Rectal smooth muscle tissue (tissue), 1 donor: ENCODE measurements around the gene CLUH.

ENCODE experiments used
- H3K27ac ChIP-seq: one replicate; pipeline ENCODE4 v1.7.0; 2013; ENCODE audit warnings: low read depth, low read length, inconsistent platforms
- H3K27me3 ChIP-seq: one replicate; pipeline ENCODE4 v1.7.0; 2013; ENCODE audit warnings: low read length; ENCODE audit not compliant: control insufficient read depth, insufficient read depth
- H3K36me3 ChIP-seq: one replicate; pipeline ENCODE4 v1.7.0; 2013; ENCODE audit warnings: low read length; ENCODE audit not compliant: control insufficient read depth, insufficient read depth
- H3K4me1 ChIP-seq: one replicate; pipeline ENCODE4 v1.7.0; 2013; ENCODE audit warnings: low read length; ENCODE audit not compliant: control insufficient read depth, insufficient read depth
- H3K4me3 ChIP-seq: one replicate; pipeline ENCODE4 v1.7.0; 2013; ENCODE audit warnings: low read length
- H3K9ac ChIP-seq: one replicate; pipeline ENCODE4 v1.7.0; 2013; ENCODE audit warnings: low read length

The CLUH gene

GRCh38 chr17:2735896-2736295, 24.3 kb upstream of the CLUH start:
- Histone ChIP-seq H3K27ac (no peak overlapping the region), H3K4me1 (no peaks in the 10 kb centered on the region), H3K9ac (no peak overlapping the region), H3K36me3 (no peaks in the 10 kb centered on the region), H3K27me3 (no peaks in the 10 kb centered on the region), H3K4me3 (no peak overlapping the region)

- Histone ChIP-seq H3K4me3 (no peak overlapping the region), H3K27ac (no peak overlapping the region), H3K9ac (no peak overlapping the region), H3K36me3 (no peaks in the 10 kb centered on the region), H3K27me3 (no peaks in the 10 kb centered on the region), H3K4me1 (no peaks in the 10 kb centered on the region)
Measured at GRCh38 chr17:2734939-2735338, 23.4 kb upstream of the CLUH start.

DNA sequence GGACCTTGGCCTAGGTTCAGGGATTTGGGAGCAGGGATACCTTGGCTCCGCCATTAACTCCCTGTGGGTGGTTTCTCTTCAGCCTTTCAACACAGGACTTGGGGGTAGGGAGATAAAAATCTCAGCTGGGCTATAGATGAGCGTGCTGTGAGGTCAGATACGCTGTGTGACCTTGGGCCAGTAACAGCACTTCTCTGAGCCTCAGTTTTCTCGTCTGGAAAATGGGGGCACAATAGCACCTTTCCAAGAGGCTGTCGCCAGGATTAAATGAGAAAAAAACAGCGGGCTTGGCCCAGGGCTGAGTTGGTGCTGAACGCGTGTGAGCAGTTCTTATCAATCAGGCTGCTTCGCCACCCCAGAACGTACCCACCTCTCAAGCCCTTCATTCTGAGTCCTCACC, 20.2 kb upstream of the CLUH start:
- H3K36me3 ChIP-seq: no peaks in the 10 kb centered on the region
- H3K27me3 ChIP-seq: peaks cover 3% of the 10 kb centered on the region
- no peak overlapping the region for H3K27ac ChIP-seq

GRCh38 chr17:2730764-2731353, 19.3 kb upstream of the CLUH start:
- Histone ChIP-seq H3K4me1 (no peaks in the 10 kb centered on the region), H3K4me3 (no peak overlapping the region), H3K27ac (no peak overlapping the region), H3K9ac (no peak overlapping the region), H3K27me3 (peaks cover 4% of the 10 kb centered on the region), H3K36me3 (no peaks in the 10 kb centered on the region)

More for the DNA sequence above, 20.2 kb upstream of the CLUH start:
- H3K4me1 ChIP-seq: no peaks in the 10 kb centered on the region
- no peak overlapping the region for H3K9ac ChIP-seq
- no peak overlapping the region for H3K4me3 ChIP-seq

DNA sequence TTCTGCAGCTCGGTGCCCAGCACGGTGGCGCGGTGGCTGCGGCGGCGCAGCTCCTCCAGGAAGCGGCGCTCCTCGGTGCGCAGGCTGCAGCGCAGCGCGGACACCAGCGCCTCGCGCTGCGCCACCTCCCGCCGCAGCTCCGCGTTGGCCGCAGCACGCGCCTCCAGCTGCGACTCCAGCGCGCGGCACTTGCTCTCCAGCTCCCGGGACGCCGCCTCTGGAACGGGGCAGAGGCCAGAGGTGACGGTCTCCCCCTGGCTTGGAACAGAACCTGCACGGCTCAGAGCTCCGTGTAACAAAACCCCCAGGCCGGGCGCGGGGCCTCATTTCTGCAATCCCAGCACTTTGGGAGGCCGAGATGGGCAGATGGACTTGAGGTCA, 13.2 kb upstream of the CLUH start:
- peaks cover 12% of the 10 kb centered on the region for H3K27me3 ChIP-seq
- H3K4me3 ChIP-seq: peak overlapping the region; percentile 44
- H3K4me1 ChIP-seq: no peaks in the 10 kb centered on the region
- no peak overlapping the region for H3K27ac ChIP-seq
- H3K9ac ChIP-seq: no peak overlapping the region
- H3K36me3 ChIP-seq: no peaks in the 10 kb centered on the region

DNA sequence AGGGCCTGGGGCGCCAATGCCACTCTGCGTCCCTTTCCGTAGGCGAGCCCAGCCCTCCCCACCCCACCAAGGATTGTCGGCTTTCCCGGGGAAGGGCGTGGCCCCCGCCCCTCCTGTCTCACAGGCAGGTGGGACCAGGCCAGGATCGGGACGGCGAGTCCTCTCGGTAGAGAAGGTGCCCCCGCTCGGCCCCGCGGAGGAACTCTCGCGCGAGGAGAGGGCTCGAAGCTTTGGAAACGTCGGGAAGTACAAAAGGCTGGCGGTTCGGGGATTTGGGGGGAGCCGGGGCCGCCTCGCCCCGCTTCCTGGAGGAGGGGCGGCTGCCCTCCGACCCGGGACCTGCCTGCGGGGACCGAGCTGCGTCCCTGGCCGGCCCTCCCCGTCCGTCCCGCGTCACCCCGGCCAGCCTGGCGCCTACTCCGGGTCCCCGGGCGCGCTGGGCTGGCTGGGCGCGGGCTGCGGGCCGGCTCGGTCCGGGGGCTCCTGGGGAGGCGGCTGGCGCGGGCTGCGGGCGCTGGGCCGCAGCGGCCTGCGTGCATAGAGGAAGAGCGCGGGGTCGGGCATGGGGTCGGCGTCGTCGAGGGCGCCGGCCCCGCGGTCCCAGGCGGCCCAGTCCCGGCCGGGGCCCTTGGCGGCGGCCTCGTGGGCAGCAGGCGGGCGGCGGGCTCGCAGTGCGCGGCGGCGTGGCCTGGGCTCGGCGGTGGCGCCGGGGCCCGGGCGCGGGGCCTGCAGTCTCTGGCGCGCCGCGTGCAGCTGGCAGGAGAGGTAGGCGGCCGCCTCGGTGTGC, 12.6 kb upstream of the CLUH start:
- peak overlapping the region; percentile 44 for H3K4me3 ChIP-seq
- H3K9ac ChIP-seq: no peak overlapping the region
- H3K4me1 ChIP-seq: no peaks in the 10 kb centered on the region
- H3K36me3 ChIP-seq: no peaks in the 10 kb centered on the region
- no peak overlapping the region for H3K27ac ChIP-seq
- H3K27me3 ChIP-seq: peaks cover 12% of the 10 kb centered on the region

- peaks cover 12% of the 10 kb centered on the region for H3K27me3 ChIP-seq
- H3K9ac ChIP-seq: no peak overlapping the region
- H3K4me3 ChIP-seq: peak overlapping the region; percentile 32
- no peak overlapping the region for H3K27ac ChIP-seq
- no peaks in the 10 kb centered on the region for H3K4me1 ChIP-seq
- no peaks in the 10 kb centered on the region for H3K36me3 ChIP-seq
Measured at GRCh38 chr17:2723505-2723996, 12.0 kb upstream of the CLUH start.

- Histone ChIP-seq H3K27ac (no peak overlapping the region), H3K36me3 (no peaks in the 10 kb centered on the region), H3K4me3 (no peak overlapping the region), H3K27me3 (peaks cover 12% of the 10 kb centered on the region), H3K9ac (no peak overlapping the region), H3K4me1 (no peaks in the 10 kb centered on the region)
Measured at GRCh38 chr17:2722611-2723010, 11.0 kb upstream of the CLUH start.

DNA sequence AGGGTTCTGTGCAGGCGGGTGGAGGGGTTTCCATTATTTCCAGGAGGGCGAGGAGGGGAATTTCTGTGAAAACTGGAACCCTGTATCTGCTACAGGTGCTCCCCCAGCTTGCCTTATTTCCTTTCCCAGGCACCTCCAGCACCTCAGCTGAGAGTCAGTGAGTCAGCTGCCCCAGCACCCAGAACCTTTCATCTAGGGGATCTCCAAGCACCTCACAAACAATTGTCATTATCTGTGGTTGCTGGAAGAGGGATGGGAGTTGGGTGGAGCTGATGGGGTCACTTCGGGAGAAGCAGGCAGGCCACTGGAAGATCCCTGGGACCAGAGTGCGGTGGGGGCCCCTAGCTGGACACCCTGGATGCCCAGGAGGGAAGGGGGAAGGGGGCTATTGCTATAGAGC, 10.0 kb upstream of the CLUH start:
- H3K27ac ChIP-seq: no peak overlapping the region
- H3K36me3 ChIP-seq: no peaks in the 10 kb centered on the region
- peaks cover 8% of the 10 kb centered on the region for H3K27me3 ChIP-seq
- H3K4me1 ChIP-seq: no peaks in the 10 kb centered on the region
- no peak overlapping the region for H3K4me3 ChIP-seq
- no peak overlapping the region for H3K9ac ChIP-seq

DNA sequence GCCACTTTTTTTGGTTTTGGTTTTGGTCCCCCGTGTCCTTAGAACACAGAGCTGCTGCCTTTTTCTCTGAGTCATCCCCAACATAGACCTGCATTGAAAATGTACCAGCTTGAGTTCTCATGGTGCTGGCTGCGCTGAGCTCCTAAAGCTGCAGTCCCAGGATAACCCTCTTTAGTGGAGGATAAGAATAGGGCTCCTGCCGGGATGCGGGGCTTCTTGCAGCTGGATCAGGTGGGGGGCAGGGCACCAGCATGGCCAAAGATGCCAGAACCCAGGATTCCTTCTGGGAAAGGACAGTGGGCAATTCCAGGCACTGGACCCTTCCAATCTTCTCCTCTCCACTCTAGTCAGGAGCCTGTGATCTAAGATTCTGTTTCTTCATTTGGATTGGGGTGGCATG, 8.3 kb upstream of the CLUH start:
- Histone ChIP-seq H3K9ac (no peak overlapping the region), H3K4me1 (no peaks in the 10 kb centered on the region), H3K27ac (no peak overlapping the region), H3K36me3 (no peaks in the 10 kb centered on the region), H3K4me3 (no peak overlapping the region), H3K27me3 (peaks cover 3% of the 10 kb centered on the region)

GRCh38 chr17:2718150-2718938, 6.8 kb upstream of the CLUH start:
- Histone ChIP-seq H3K9ac (no peak overlapping the region), H3K36me3 (no peaks in the 10 kb centered on the region), H3K4me1 (peaks cover 4% of the 10 kb centered on the region), H3K4me3 (no peak overlapping the region), H3K27ac (no peak overlapping the region), H3K27me3 (peaks cover under 1% of the 10 kb centered on the region)

- H3K36me3 ChIP-seq: no peaks in the 10 kb centered on the region
- H3K4me1 ChIP-seq: peaks cover 4% of the 10 kb centered on the region
- H3K27ac ChIP-seq: no peak overlapping the region
- H3K4me3 ChIP-seq: no peak overlapping the region
- no peaks in the 10 kb centered on the region for H3K27me3 ChIP-seq
- H3K9ac ChIP-seq: no peak overlapping the region
Measured at GRCh38 chr17:2716649-2717048, 5.1 kb upstream of the CLUH start.
